K562 (cell line): ENCODE data around the gene CLDN2. TPM values are rescaled to one million over a fixed set of nuclear protein-coding genes. Genes with fewer than 3 reads are reported as not detected.

Source experiments
- ATAC-seq: fragments of 200-7000 bp; cut with Tn5 transposase; 3 replicates; pipeline ENCODE4 v1.9.1; 2020; ENCODE audit warnings: moderate library complexity
- BruUV-seq: library from RNA; stranded (reverse); fragments of 400-500 nt; replicated peaks from 2 replicates; lab custom pipeline; 2021; lab: Mats Ljungman, UMichigan
- CTCF ChIA-PET: fragments of 300-600 bp; formaldehyde crosslinking; extraction: SDS; loops from one replicate; lab custom pipeline; 2021; ENCODE audit warnings: low intra/inter-chr PET ratio; lab: Yijun Ruan, JAX
- POLR2A ChIA-PET: fragments of 300-600, 350-650 bp; sonication (Branson Sonifier 250); formaldehyde crosslinking; extraction: SDS; loops from one replicate; lab custom pipeline; 2021; ENCODE audit warnings: antibody characterized with exemption, inconsistent platforms; lab: Yijun Ruan, JAX
- DNase-seq, 4 experiments: peaks; one replicate each; pipeline versions ENCODE4 v3.0.0 to v3.0.0-alpha.2; 2011 to 2018; ENCODE audit warnings: low spot score in 3 of 4, mixed read lengths in 3 of 4; ENCODE audit errors: extremely low read depth in 1 of 4
- FAIRE-seq: peaks from 2 replicates; lab custom pipeline; 2011; peaks lifted over from hg19 to GRCh38; lab: Jason Lieb, UNC
- H2AFZ ChIP-seq: 2 replicates; pipeline ENCODE4 v1.6.0; 2011; ENCODE audit warnings: low read depth, low read length, control low read depth, inconsistent platforms
- H3K27ac ChIP-seq: fragments of 200-600 bp; 3 replicates; pipeline ENCODE4 v1.8.0; 2011; ENCODE audit warnings: low read depth, mild to moderate bottlenecking, control low read depth, inconsistent platforms, low read length, moderate library complexity, mixed read lengths; ENCODE audit errors: extremely low read depth
- H3K27me3 ChIP-seq, 2 experiments: fragments of 300-600 bp in 1 of 2; 2 replicates in 1 of 2; 3 replicates in 1 of 2; pipeline versions ENCODE4 v1.6.0 to v1.8.0; 2011; ENCODE audit warnings: inconsistent platforms in 2 of 2, low read length in 2 of 2, mild to moderate bottlenecking in 1 of 2, mixed read lengths in 1 of 2, moderate library complexity in 1 of 2; ENCODE audit not compliant: control insufficient read depth in 2 of 2, insufficient read depth in 2 of 2
- H3K36me3 ChIP-seq: fragments of 300-600 bp; 3 replicates; pipeline ENCODE4 v1.8.0; 2011; ENCODE audit warnings: mild to moderate bottlenecking, low read length, inconsistent platforms; ENCODE audit not compliant: control insufficient read depth, insufficient read depth
- H3K4me1 ChIP-seq, 2 experiments: fragments of 200-600 bp in 1 of 2; replicated peaks in 1 of 2; 2 replicates in 1 of 2; 3 replicates in 1 of 2; pipeline versions ENCODE4 v1.5.1 to v1.8.0; 2011; ENCODE audit warnings: inconsistent platforms in 2 of 2, low read length in 2 of 2, mild to moderate bottlenecking in 1 of 2, mixed read lengths in 1 of 2, moderate library complexity in 1 of 2; ENCODE audit not compliant: control insufficient read depth in 2 of 2, insufficient read depth in 2 of 2
- H3K4me2 ChIP-seq: 2 replicates; pipeline ENCODE4 v1.6.1; 2011; ENCODE audit warnings: low read length, control low read depth, inconsistent platforms, mixed read lengths; ENCODE audit not compliant: insufficient read depth
- H3K4me3 ChIP-seq: fragments of 200-600 bp; sonication (generic), shearing (Covaris generic); 2 replicates; pipeline ENCODE4 v1.5.1; 2016; ENCODE audit warnings: control low read depth, inconsistent platforms
- H3K79me2 ChIP-seq: fragments of 200-600 bp; 3 replicates; pipeline ENCODE4 v1.8.0; 2011; ENCODE audit warnings: low read length, inconsistent platforms; ENCODE audit not compliant: control insufficient read depth, insufficient read depth
- H3K9ac ChIP-seq, 2 experiments: 2 replicates each; pipeline versions ENCODE4 v1.6.0 to v1.6.1; 2011; ENCODE audit warnings: low read depth in 2 of 2, low read length in 2 of 2, control low read depth in 1 of 2, inconsistent platforms in 1 of 2, mild to moderate bottlenecking in 1 of 2, mixed read lengths in 1 of 2; ENCODE audit not compliant: insufficient read depth in 1 of 2
- H3K9me1 ChIP-seq: one replicate; pipeline ENCODE4 v1.6.0; 2011; ENCODE audit warnings: inconsistent platforms, mild to moderate bottlenecking, low read length, moderate library complexity; ENCODE audit not compliant: control insufficient read depth, insufficient read depth
- H3K9me3 ChIP-seq: replicated peaks from 2 replicates; pipeline ENCODE4 v1.5.1; 2011; ENCODE audit warnings: low read depth, low read length, inconsistent platforms; ENCODE audit not compliant: control insufficient read depth, insufficient read depth
- H4K20me1 ChIP-seq: replicated peaks from 2 replicates; pipeline ENCODE4 v1.6.1; 2011; ENCODE audit warnings: low read length, inconsistent platforms, mixed read lengths; ENCODE audit not compliant: control insufficient read depth, insufficient read depth
- BDP1 ChIP-seq: IDR thresholded peaks from 3 replicates; pipeline ENCODE4 v1.6.1; 2011; ENCODE audit not compliant: insufficient read length, insufficient read depth
- CEBPB ChIP-seq: fragments of 450-650 bp; IDR thresholded peaks from 2 replicates; pipeline ENCODE4 v1.6.1; 2016; ENCODE audit warnings: missing genetic modification characterization, missing compliant biosample characterization
- HES1 ChIP-seq: fragments of 450-650 bp; IDR thresholded peaks from 2 replicates; pipeline ENCODE4 v1.6.1; 2016; ENCODE audit warnings: low read depth, mild to moderate bottlenecking, moderate library complexity
- HMG20A ChIP-seq: fragments of 450-650 bp; formaldehyde crosslinking; conservative IDR thresholded peaks from 2 replicates; pipeline ENCODE4 v1.4.0; 2020; ENCODE audit warnings: mild to moderate bottlenecking, mixed read lengths
- MYBL2 ChIP-seq, 2 experiments: fragments of 450-650 bp in 1 of 2; sonication (generic) in 1 of 2; formaldehyde crosslinking in 1 of 2; IDR thresholded peaks; 2 replicates each; pipeline versions ENCODE4 v1.6.1 to v1.8.1; 2017 to 2022; ENCODE audit warnings: borderline replicate concordance in 1 of 2, inconsistent platforms in 1 of 2, low read depth in 1 of 2, mild to moderate bottlenecking in 1 of 2, missing genetic modification reagents in 1 of 2, moderate library complexity in 1 of 2
- PHTF2 ChIP-seq: fragments of 250-450 bp; sonication (Bioruptor Pico); IDR thresholded peaks from 2 replicates; pipeline ENCODE4 v1.5.0; 2021; ENCODE audit warnings: mild to moderate bottlenecking
- RBM22 ChIP-seq: fragments of 200-400 bp; formaldehyde crosslinking; IDR thresholded peaks from 2 replicates; pipeline ENCODE4 v1.6.1; 2018; ENCODE audit warnings: low read length, low read depth; ENCODE audit not compliant: poor library complexity, severe bottlenecking
- RCOR1 ChIP-seq, 2 experiments: IDR thresholded peaks; 2 replicates each; pipeline ENCODE4 v1.6.1; 2012; ENCODE audit warnings: low read depth in 2 of 2, low read length in 2 of 2, borderline replicate concordance in 1 of 2, improper control_type of control experiment in 1 of 2
- SETDB1 ChIP-seq: IDR thresholded peaks from one replicate; pipeline ENCODE4 v1.6.1; 2012; ENCODE audit warnings: low read length, control low read depth, inconsistent platforms
- TAF9B ChIP-seq: fragments of 450-650 bp; IDR thresholded peaks from 2 replicates; pipeline ENCODE4 v1.6.1; 2018; ENCODE audit warnings: mild to moderate bottlenecking; ENCODE audit not compliant: partially characterized antibody
- TEAD4 ChIP-seq, 2 experiments: sonication (generic) in 1 of 2; formaldehyde crosslinking in 1 of 2; IDR thresholded peaks; 2 replicates each; pipeline versions ENCODE4 v1.6.1 to v1.8.0; 2012 to 2022; ENCODE audit warnings: borderline replicate concordance in 1 of 2, inconsistent platforms in 1 of 2, low read length in 1 of 2, mild to moderate bottlenecking in 1 of 2, missing genetic modification reagents in 1 of 2
- TOE1 ChIP-seq, 2 experiments: fragments of 450-650 bp in 1 of 2; sonication (generic) in 1 of 2; formaldehyde crosslinking in 1 of 2; IDR thresholded peaks; 2 replicates each; pipeline versions ENCODE4 v1.7.1 to v1.8.0; 2016 to 2022; ENCODE audit warnings: borderline replicate concordance in 2 of 2, mild to moderate bottlenecking in 2 of 2, antibody characterized with exemption in 1 of 2, inconsistent platforms in 1 of 2, low read depth in 1 of 2, missing genetic modification reagents in 1 of 2, moderate library complexity in 1 of 2
- ZNF263 ChIP-seq: sonication (generic); formaldehyde crosslinking; IDR thresholded peaks from 2 replicates; pipeline ENCODE4 v1.8.0; 2022; ENCODE audit warnings: mild to moderate bottlenecking, missing genetic modification reagents, borderline replicate concordance
- ZNF57 ChIP-seq: fragments of 450-650 bp; formaldehyde crosslinking; IDR thresholded peaks from 2 replicates; pipeline ENCODE4 v1.4.0; 2020; ENCODE audit warnings: mild to moderate bottlenecking, moderate library complexity
- WGBS: fragments of 100-300 bp; shearing (Covaris generic); methylation state at CpG from one replicate; pipeline ENCODE4 v1.1.6; 2016; ENCODE audit warnings: low coverage, mixed read lengths; ENCODE audit not compliant: insufficient coverage; ENCODE audit errors: missing lambda C conversion rate; 5-methylcytosine and 5-hydroxymethylcytosine counted together
- in situ Hi-C: fragments of 300-500 bp; cut with MboI; formaldehyde crosslinking; loops from 4 replicates; pipeline ENCODE4 v1.15.0; 2018; ENCODE audit warnings: inconsistent platforms, mixed read lengths
- intact Hi-C: fragments of 100-400 bp; cut with micrococcal nuclease; formaldehyde crosslinking; loops from 2 replicates; pipeline ENCODE4 v1.14.2; 2022
- polyA plus RNA-seq, 8 experiments: library from polyadenylated mRNA; depleted of rRNA in 4 of 8; stranded (reverse) in 5 of 8; unstranded in 3 of 8; fragments of >200 nt; fragmentation: Nextera tagmentation in 2 of 8; fragmentation: Illumina TruSeq in 1 of 8; extraction: Ambion mirVana in 2 of 8; extraction: Trizol in 1 of 8; gene quantifications; 2 replicates each; pipeline versions ENCODE4 v1.2.1 to v1.2.3, GENCODE V29; 2011 to 2014; ENCODE audit warnings: inconsistent platforms in 1 of 8, missing spikeins in 1 of 8
- total RNA-seq, 7 experiments: library from RNA; depleted of rRNA in 6 of 7; stranded (reverse); fragments of >200 nt in 6 of 7; fragmentation: Illumina TruSeq in 2 of 7; extraction: Trizol in 2 of 7; gene quantifications; 2 replicates each; pipeline versions ENCODE4 v1.2.1 to v1.2.3, GENCODE V29; 2011 to 2021; ENCODE audit warnings: low replicate concordance in 1 of 7

The CLDN2 gene
- total and polyA plus RNA-seq, 9 of the 15 experiments (the other 6 are each of a cell fraction or from before 2014, with no cell fraction given) = not detected

GRCh38 chrX:106932960-106933537, 12.8 kb downstream of the CLDN2 start:
- BruUV-seq = no TSS peak
- Histone ChIP-seq H3K79me2 (no peaks in the 10 kb centered on the region), H3K4me3 (no peak overlapping the region), H3K36me3 (no peaks in the 10 kb centered on the region), H3K9me1 (no peaks in the 10 kb centered on the region), H2AFZ (no peak overlapping the region), H3K9me3 (no peaks in the 10 kb centered on the region), H3K27me3 (peaks cover 0 to 7% of the 10 kb centered on the region in 2 experiments; a peak in 1 of 5 replicates)
- no peak for FAIRE-seq
- 3% methylated on average over 5 of the region's 6 CpGs for WGBS
- POLR2A ChIA-PET = no interaction called here
- in situ Hi-C loops (no loop called here), intact Hi-C loops (no loop called here)
- no peak for ATAC-seq
- no peak for DNase-seq
- TF ChIP-seq CEBPB (tag) (peak; percentile 50; the same call in 1 of the 2 replicates), ZNF57 (CRISPR knock-in tag) (no peak)
- TF ChIP-seq, all 486 proteins: peak for 1
- Histone ChIP-seq H4K20me1 (no peaks in the 10 kb centered on the region), H3K9ac (no peak overlapping the region), H3K27ac (no peak overlapping the region), H3K4me1 (no peaks in the 10 kb centered on the region; a peak in 2 of 5 replicates), H3K4me2 (no peak overlapping the region)
- CTCF ChIA-PET = no interaction called here

DNA sequence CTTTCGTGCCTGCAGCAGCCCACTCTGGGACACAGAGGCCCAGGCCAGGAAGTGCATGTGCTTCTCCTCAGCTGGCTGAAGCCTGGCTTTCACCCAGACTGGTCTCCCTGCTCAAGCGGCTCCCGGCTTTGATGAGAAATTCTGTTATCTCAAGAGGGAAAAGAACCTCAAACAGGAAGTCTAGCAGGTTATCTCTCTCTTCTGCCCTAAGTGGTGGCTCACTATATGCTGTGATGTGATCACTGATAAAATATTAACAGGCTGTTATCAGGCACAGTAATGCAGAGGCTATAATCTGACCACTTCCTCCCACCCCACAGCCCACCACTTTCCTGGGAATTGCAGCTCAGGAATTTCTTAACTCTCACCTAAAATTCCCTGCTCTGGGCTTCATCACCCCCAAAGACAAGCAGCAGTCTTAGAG, 13.3 kb downstream of the CLDN2 start:
- BruUV-seq = no TSS peak
- H3K36me3 ChIP-seq = no peaks in the 10 kb centered on the region
- peaks cover 0 to 7% of the 10 kb centered on the region in 2 experiments; a peak in 1 of 5 replicates for H3K27me3 ChIP-seq
- DNase-seq (no peak), FAIRE-seq (no peak), ATAC-seq (no peak)
- H3K79me2 ChIP-seq = no peaks in the 10 kb centered on the region
- in situ Hi-C loops (no loop called here), intact Hi-C loops (no loop called here)
- ChIA-PET CTCF (no interaction called here), POLR2A (no interaction called here)
- H3K4me2 ChIP-seq = no peak overlapping the region
- no peak overlapping the region for H3K4me3 ChIP-seq
- no peaks in the 10 kb centered on the region for H4K20me1 ChIP-seq
- H3K9me3 ChIP-seq = no peaks in the 10 kb centered on the region
- 0% methylated on average over 2 of the region's 3 CpGs for WGBS
- H3K27ac ChIP-seq = no peak overlapping the region
- H3K9me1 ChIP-seq = no peaks in the 10 kb centered on the region
- no peaks in the 10 kb centered on the region; a peak in 2 of 5 replicates for H3K4me1 ChIP-seq
- H2AFZ ChIP-seq = no peak overlapping the region
- no peak overlapping the region for H3K9ac ChIP-seq
- TF ChIP-seq TEAD4 (IDR thresholded peaks at IDR 0.05; ENCODE audit: low read length) (peak; percentile 25; the same call in 1 of the 2 replicates), TEAD4 (CRISPR knock-in tag; IDR thresholded peaks at IDR 0.05; ENCODE audit: borderline replicate concordance) (no peak), HES1 (peak; percentile 35; the same call in 1 of the 2 replicates), SETDB1 (no peak), HMG20A (CRISPR knock-in tag) (no peak), MYBL2 (IDR thresholded peaks at IDR 0.05; ENCODE audit: low read depth) (no peak), MYBL2 (CRISPR knock-in tag; IDR thresholded peaks at IDR 0.05; ENCODE audit: borderline replicate concordance) (no peak), PHTF2 (CRISPR knock-in tag) (no peak), RCOR1 (IDR thresholded peaks at IDR 0.05; ENCODE audit: borderline replicate concordance in 1 of 2, low read depth in 2 of 2, low read length in 2 of 2) (0 out of 4 replicates have a peak, but pooled peaks of 1 of the 2 experiments have one; percentile 6), BDP1 (no peak), ZNF263 (no peak), RBM22 (no peak), TOE1 (IDR thresholded peaks at IDR 0.05; ENCODE audit: borderline replicate concordance) (no peak), TOE1 (CRISPR knock-in tag; IDR thresholded peaks at IDR 0.05; ENCODE audit: borderline replicate concordance, low read depth) (no peak), TAF9B (no peak)
